LNCaP clone FGC (cell line): ENCODE measurements around the gene ACOT9.
"Not testable (repeated sequence)": the region's sequence is repeated elsewhere in the genome, so short reads cannot be mapped to it uniquely, and the experiment has no call there.

ENCODE experiments used
- DNase-seq: peaks from one replicate; pipeline ENCODE4 v3.0.0-alpha.2; 2011; ENCODE audit warnings: low read depth
- H3K4me3 ChIP-seq: 2 replicates; pipeline ENCODE4 v1.5.1; 2011; ENCODE audit warnings: mild to moderate bottlenecking, low read depth, low read length, control low read depth
- TF ChIP-seq, protein P1 (sequence below): IDR thresholded peaks from 2 replicates; pipeline ENCODE4 v1.5.1; 2012; ENCODE audit warnings: mild to moderate bottlenecking; ENCODE audit not compliant: control insufficient read depth, insufficient read depth; ENCODE audit errors: extremely low read depth

ACOT9 gene

DNA sequence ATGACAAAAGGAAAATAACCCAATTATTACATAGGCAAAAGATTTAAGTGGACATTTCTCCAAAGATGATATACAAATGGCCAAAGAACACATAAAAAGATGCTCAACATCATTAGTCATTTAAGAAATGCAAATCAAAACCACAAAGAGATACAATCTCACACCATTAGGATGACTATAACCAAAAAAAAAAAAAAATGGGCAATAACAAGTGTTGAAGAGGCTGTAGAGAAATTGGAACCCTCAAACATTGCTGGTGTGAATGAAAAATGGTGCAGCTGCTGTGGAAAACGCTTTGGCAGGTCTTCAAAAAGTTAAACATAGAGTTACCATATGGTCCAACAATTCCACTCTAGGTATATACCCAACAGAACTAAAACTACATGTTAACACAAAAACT, 81.4 kb downstream of the ACOT9 start:
- no peak overlapping the region for H3K4me3 ChIP-seq
- TF ChIP-seq, protein P1, sequence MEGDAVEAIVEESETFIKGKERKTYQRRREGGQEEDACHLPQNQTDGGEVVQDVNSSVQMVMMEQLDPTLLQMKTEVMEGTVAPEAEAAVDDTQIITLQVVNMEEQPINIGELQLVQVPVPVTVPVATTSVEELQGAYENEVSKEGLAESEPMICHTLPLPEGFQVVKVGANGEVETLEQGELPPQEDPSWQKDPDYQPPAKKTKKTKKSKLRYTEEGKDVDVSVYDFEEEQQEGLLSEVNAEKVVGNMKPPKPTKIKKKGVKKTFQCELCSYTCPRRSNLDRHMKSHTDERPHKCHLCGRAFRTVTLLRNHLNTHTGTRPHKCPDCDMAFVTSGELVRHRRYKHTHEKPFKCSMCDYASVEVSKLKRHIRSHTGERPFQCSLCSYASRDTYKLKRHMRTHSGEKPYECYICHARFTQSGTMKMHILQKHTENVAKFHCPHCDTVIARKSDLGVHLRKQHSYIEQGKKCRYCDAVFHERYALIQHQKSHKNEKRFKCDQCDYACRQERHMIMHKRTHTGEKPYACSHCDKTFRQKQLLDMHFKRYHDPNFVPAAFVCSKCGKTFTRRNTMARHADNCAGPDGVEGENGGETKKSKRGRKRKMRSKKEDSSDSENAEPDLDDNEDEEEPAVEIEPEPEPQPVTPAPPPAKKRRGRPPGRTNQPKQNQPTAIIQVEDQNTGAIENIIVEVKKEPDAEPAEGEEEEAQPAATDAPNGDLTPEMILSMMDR: no peak
- no peak for DNase-seq

DNA sequence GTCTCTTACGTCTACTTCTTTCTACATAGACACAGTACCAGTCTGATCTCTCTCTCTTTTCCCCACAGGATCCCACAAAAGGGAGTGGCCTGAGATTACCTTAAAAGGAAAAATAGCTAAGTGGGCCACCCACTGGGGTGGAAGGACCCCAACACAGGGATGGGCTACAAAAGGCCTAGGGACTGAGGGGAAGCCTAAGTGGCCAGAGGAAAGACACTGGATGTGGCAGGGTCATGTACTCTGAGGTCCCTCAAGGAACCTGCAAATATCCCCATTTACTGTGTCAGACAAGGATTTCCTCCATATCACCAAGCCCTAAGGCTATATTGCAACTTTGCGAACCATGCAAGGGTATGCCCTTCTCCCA, 82.3 kb downstream of the ACOT9 start:
- TF ChIP-seq, protein P1: no peak
- H3K4me3 ChIP-seq: no peak overlapping the region
- DNase-seq: no peak

DNA sequence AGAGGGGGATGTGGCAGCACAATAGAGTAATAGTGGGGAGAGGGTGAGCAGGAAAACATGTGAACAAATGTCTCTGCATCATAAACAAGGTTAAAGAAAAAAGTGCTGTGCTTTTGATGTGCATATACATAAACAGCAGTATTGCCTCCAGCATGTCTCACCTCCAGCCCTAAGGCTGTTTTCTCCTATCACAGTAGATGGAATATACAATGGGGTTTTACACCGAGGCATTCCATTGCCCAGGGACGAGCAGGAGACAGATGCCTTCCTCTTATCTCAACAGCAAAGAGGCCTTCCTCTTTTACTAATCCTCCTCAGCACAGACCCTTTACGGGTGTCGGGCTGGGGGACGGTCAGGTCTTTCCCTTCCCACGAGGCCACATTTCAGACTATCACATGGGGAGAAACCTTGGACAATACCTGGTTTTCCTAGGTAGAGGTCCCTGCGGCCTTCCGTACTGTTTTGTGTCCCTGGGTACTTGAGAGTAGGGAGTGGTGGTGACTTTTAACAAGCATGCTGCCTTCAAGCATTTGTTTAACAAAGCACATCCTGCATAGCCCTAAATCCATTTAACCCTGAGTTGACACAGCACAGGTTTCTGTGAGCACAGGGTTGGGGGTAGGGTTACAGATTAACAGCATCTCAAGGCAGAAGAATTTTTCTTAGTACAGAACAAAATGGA, 82.9 kb downstream of the ACOT9 start:
- not testable (repeated sequence) for DNase-seq, H3K4me3 ChIP-seq

DNA sequence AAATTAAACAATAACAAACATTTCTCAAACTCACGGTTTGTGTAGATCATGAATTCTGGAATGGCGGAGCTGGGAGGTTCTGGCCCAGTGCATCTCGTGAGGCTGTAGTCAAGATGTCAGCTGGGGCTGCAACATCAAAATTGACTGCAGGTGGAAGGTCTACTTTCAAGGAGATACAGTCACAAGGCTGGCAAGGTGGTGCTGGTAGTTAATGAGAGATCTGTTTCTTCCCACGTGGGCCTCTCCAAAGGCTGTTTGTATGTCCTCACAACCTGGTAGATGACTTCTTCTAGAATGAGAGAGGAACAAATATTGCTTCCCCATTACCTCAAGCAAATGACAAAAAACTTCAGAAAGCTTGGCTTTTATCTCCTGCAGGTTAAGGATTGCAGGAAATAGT, 83.7 kb downstream of the ACOT9 start:
- TF ChIP-seq, protein P1: no peak
- DNase-seq: no peak
- no peak overlapping the region for H3K4me3 ChIP-seq

DNA sequence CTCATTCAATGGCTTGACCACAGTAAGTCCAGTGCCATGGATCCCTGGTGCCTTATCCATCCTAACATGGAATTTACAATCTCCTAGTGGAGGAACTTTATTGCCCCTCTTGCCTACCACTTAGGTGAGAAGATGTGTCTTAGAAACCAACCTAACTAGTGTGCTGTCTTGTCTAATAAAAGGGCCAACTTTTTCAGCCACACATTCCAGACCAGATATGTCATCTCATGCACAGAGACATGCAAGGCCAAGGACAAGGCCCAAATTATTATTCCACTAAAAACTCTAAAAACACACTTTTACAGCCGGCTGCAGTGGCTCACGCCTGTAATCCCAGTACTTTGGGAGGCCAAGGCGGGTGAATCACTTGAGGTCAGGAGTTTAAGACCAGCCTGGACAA, 86.4 kb downstream of the ACOT9 start:
- no peak overlapping the region for H3K4me3 ChIP-seq
- DNase-seq: no peak
- TF ChIP-seq, protein P1: no peak

DNA sequence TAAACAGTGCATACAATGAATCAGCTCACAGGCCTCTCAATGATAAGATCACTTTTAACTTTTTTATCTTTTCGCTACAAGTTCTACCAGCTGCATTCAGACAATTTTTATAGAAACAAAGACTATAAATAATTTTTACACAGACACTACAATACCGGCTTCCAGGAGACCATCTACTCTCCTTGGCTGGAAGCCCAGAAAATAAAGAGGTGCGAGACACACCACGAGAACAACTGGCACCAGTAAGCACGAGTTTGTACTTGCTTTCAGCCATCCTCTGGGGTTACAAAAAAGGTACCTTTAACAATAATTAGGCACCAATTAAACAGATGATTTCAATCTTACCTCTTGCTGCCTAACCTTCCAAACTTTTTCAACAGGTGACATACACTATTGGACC, 87.0 kb downstream of the ACOT9 start:
- no peak for DNase-seq
- TF ChIP-seq, protein P1: no peak
- H3K4me3 ChIP-seq: no peak overlapping the region
